H1 (cell line): ENCODE results near the gene NRSN1.

Experiments
- CTCF ChIP-seq, 3 experiments: IDR thresholded peaks; 1 replicate in 2 of 3; 2 replicates in 1 of 3; pipeline versions ENCODE4 v1.5.1 to v1.6.1; 2011; ENCODE audit warnings: low read length in 3 of 3, mild to moderate bottlenecking in 3 of 3, inconsistent platforms in 2 of 3, low read depth in 1 of 3, moderate library complexity in 1 of 3; ENCODE audit not compliant: insufficient read depth in 1 of 3; ENCODE audit errors: control extremely low read depth in 1 of 3
- JUND ChIP-seq: IDR thresholded peaks from 2 replicates; pipeline ENCODE4 v1.6.1; 2011; ENCODE audit warnings: mild to moderate bottlenecking, improper control_type of control experiment, low read length
- POLR2AphosphoS5 ChIP-seq: IDR thresholded peaks from 2 replicates; pipeline ENCODE4 v1.6.1; 2011; ENCODE audit warnings: low read depth, low read length
- RAD21 ChIP-seq, 2 experiments: IDR thresholded peaks in 1 of 2; conservative IDR thresholded peaks in 1 of 2; 2 replicates each; pipeline ENCODE4 v1.6.1; 2011; ENCODE audit warnings: low read depth in 2 of 2, low read length in 2 of 2, improper control_type of control experiment in 1 of 2, inconsistent platforms in 1 of 2, mild to moderate bottlenecking in 1 of 2, moderate library complexity in 1 of 2
- SP1 ChIP-seq: IDR thresholded peaks from 2 replicates; pipeline ENCODE4 v1.6.1; 2011; ENCODE audit warnings: low read depth, low read length
- SRF ChIP-seq: IDR thresholded peaks from 2 replicates; pipeline ENCODE4 v1.6.1; 2011; ENCODE audit warnings: mild to moderate bottlenecking, low read depth, low read length, moderate library complexity
- ZNF274 ChIP-seq: IDR thresholded peaks from 2 replicates; pipeline ENCODE4 v1.7.0; 2012; ENCODE audit warnings: low read length, borderline replicate concordance; ENCODE audit errors: extremely low read depth

GRCh38 chr6:24149296-24149695 lies 23.3 kb downstream of the NRSN1 start:
- TF ChIP-seq JUND: no peak
- TF ChIP-seq SRF: no peak
- no peak for TF ChIP-seq CTCF (IDR thresholded peaks at IDR 0.05; ENCODE audit: control extremely low read depth in 1 of 3, insufficient read depth in 1 of 3, low read depth in 1 of 3, low read length in 3 of 3)
- TF ChIP-seq SP1: no peak
- TF ChIP-seq POLR2AphosphoS5: no peak
- TF ChIP-seq ZNF274: no peak
- TF ChIP-seq RAD21 (IDR thresholded peaks at IDR 0.05 in 1 of 2, conservative IDR thresholded peaks at IDR 0.05 in 1 of 2; ENCODE audit: low read depth in 2 of 2, low read length in 2 of 2): no peak
